HG02588 (cell line): ENCODE measurements around the gene KASH5.

Experiments used
- ATAC-seq: cut with Tn5 transposase; IDR thresholded peaks from one replicate; pipeline ENCODE4 v1.9.1; 2021; ENCODE audit warnings: mild to moderate bottlenecking, moderate library complexity; ENCODE audit not compliant: unreplicated experiment

The KASH5 gene, protein sequence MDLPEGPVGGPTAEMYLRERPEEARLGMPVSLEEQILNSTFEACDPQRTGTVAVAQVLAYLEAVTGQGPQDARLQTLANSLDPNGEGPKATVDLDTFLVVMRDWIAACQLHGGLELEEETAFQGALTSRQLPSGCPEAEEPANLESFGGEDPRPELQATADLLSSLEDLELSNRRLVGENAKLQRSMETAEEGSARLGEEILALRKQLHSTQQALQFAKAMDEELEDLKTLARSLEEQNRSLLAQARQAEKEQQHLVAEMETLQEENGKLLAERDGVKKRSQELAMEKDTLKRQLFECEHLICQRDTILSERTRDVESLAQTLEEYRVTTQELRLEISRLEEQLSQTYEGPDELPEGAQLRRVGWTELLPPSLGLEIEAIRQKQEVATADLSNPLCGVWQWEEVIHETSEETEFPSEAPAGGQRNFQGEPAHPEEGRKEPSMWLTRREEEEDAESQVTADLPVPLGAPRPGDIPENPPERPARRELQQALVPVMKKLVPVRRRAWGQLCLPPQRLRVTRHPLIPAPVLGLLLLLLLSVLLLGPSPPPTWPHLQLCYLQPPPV

DNA sequence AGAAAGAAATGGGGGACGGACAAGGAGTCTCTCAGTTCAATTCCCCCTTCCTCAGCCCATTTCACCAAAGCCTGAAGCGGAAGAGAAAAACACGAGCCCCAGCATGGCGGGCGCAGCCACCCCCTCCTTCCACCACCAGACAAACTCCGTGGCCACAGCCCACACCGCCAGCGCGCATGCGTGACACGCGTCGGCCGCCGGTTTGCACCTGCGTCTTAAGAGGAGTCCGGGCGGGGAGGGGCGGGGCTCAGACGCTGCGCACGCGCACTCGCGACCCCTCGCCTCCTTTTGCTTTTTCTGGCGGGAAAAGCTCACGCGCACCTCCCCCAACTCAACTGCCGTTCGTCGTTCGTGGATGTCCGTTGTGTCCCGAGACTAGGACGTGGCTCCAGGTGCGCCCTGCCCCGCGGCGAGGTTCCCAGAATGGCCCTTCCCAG lies at the start of gene KASH5:
TSS of gene KASH5 (plus strand) at position 314 of the 437 bp plus-strand sequence. CDS start 2,635 bp downstream, outside the sequence.
- ATAC-seq: no peak

DNA sequence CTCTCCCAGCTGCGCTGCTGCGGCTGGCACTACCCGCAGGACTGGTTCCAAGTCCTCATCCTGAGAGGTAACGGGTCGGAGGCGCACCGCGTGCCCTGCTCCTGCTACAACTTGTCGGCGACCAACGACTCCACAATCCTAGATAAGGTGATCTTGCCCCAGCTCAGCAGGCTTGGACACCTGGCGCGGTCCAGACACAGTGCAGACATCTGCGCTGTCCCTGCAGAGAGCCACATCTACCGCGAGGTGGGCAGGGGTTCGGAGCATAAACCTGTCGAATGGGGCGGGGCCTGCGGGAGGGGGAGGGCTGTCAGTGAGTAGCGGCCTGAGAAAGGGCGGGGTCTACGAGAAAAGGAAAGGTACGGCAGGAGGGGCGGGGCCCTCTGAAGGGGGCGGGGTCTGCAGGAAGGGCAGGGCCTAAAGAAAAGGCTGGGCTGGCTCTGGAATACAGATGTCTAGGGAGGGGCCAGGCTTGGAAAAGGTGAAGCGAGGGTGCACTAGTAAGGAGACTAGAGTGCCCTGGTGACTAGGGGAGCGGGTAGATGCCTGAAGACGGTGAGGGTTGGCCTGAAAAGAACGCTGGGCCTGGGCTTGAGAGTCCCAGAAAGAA lies 49.3 kb upstream of the KASH5 start:
- ATAC-seq: no peak

DNA sequence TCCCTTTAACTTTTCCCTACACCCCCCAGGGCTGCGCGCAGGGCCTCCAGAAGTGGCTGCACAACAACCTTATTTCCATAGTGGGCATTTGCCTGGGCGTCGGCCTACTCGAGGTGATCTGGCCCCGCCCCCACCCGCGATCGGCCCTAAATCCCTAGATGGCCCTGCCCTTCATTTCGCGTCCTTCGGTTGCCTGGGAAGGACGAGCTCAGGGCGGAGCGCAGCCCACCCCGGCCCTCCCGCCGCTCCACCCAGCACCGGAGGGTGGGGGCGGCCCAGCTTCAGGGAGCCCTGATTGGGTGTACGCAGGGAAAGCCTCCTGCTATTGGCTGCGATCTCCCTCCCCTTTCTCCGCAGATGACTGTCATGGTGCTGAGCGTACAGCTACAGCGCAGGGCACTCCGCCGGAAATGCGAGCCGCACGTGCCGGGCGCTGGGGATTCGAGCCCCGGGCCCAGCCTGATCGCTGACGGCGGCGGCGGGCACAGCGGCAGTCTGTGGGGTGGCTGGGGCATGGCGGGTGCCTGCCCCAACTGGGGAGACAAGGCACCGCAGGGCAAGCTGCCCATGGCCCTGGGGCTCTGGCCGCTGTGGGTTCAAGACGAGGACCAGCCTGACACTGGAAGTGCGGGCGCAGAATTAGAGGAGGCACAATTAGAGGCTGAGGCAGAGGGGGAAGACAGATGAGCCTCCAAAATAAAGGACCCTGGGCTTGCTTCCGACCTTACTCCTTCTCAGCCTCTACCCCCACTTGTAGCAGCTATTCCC lies 48.6 kb upstream of the KASH5 start:
- ATAC-seq: no peak

DNA sequence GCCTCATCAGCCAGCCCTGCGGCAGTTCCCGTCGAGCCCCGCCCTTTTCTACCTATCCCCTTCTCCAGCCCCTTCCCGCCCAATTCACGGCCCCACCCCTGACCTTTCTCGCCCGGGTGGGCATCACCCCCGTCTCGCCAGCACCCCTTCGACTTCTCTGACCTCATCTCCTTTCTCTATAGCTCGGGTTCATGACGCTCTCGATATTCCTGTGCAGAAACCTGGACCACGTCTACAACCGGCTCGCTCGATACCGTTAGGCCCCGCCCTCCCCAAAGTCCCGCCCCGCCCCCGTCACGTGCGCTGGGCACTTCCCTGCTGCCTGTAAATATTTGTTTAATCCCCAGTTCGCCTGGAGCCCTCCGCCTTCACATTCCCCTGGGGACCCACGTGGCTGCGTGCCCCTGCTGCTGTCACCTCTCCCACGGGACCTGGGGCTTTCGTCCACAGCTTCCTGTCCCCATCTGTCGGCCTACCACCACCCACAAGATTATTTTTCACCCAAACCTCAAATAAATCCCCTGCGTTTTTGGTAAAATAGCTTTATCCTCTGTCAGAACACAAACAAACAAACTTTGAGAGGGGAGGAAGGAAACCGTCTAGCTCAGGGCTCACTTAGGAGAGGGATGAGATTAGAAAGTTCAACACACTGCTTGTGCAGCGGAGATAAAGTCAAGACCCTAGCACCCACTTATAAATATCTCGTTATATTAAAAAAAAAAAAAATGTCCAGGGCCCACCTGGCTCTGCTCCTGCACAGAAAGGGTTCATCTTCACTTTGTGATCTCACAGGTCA lies 47.8 kb upstream of the KASH5 start:
- ATAC-seq: peak; percentile 52

DNA sequence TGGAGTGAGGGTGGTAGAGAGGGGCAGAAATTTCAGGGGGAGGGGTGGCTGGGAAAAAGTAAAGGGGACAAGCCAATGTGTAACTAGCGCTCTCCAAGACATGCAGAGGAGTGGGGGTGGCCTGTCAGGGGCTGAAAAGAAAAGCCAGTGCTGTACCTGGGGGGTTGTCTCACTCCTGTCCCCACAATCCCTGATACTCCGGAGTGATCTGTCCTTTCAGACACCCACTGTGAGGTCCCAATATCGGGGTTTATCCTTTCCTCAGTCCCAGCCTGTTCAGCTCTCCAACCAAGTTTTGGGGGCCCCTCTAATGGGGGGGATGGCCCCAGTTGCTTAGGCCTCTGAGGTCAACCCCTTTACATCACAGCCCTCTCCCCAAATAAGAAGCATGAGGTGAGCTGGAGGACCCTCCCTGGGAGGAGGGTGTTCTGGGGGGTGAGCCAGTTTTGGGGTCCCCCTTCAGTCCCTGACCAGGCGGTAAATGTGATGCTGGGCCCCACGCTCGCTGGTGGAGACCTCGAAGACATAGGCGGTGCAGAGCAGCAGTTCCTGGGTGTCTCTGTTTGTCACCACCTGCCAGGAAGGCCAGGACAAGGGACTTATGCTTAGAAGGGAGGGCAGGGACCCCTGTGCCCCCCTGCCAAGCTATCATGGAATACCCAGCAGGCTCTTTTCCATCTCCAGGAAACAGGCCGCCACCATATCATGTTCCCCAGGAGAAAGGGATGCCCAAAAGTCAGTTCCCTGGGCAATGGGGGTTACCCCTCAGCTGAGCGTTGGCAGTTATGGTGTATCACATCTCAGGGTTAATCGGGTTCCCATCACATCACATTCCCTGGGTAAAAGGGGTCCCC lies 47.0 kb upstream of the KASH5 start:
- no peak for ATAC-seq

DNA sequence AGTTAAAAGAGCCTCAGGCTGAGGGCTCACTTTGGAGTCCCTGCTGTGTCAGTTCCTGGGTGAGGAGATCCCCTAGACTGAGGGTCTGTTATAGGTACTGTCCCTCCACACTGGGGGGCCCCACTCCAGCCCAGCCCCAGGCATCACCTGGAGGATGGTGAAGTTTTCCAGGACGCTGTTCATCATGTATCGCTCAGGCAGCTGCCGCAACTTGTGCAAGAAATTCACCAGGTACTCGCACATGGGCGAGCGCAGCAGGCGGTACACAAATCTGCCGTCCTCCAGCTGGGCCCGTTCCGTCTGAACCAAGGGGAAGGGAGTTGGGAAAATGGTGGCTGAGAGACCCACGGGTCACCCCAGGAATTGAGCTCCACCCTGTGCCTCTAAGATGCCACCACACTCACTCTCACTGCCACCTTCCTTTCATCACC lies 45.7 kb upstream of the KASH5 start:
- ATAC-seq: no peak

DNA sequence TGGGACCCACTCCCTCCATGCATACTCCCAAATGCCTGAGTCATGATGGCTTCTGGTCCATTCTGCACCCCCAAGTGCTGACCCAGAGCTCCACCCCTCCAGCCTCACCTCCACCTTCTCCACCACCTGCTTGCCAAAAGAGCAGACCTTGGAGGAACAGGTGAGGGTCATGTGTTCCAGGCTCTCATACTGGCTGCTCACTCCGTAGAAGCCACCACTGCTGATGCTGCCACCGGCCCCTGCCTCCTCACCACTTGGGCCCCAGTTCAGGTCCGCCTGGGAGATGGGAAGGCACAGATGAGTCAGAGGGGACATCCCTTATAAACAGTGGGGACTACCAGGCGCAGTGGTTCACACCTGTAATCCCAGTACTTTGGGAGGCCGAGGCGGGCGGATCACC lies 44.9 kb upstream of the KASH5 start:
- no peak for ATAC-seq

DNA sequence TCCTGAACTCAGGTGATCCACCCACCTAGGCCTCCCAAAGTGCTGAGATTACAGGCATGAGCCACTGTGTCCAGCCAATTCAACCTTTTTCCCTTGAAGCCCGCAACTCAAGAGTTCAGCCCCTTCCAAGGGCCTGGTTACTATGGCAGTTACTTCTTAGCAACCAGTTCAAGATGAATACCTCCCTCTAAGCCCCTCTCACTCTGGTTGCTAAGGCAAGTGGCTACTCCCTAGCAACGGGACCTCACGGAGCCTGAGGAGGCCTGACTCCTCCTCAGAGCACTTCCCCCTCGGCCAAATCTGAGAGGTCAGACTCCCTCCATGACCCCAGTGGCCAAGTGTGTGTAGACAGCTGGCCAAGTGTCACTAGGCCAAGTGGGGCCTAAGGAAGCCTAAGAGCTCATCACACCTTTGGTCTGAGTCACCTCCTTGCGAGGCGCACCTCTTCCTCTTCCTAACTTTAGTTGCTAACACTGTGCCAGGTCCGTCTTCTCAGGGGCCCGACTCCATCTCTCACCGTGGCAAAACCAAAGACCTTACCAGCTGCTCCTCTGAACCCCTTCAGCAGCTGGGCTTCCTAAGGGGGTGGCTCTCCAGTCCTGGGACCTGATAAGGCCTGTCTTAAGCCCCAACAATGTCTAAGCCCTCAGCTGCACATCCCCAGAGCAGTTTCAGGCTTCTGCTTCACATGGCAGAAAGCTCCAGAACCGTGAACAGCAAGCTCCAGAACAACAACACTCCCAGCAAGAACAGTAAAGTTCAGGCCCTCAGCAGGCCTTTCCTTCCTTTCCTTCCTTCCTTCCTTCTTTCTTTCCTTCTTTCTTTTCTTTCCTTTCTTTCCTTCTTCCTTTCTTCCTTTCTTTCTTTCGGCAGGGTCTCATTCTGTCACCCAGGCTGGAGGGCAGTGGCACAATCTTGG lies 43.3 kb upstream of the KASH5 start:
- no peak for ATAC-seq

DNA sequence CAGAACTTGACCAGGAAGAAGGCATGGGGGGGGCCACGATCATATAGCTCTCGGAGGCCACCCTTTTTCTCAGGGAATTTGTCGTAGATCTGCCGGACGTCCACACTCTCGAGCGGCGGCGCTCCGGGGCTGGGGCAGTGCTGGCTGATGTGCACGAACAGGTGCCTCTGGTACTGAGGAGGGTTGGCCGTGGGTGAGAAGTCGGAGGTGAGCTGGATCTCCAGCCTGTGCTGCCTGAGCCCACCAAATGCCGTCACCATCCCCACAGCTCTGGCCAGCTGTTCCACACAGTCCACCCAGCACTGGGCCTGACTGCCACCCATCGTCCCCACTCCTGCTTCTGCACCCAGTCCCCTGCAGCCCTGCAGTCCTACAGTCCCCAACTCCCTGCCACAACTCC lies 40.9 kb upstream of the KASH5 start:
- ATAC-seq: no peak

DNA sequence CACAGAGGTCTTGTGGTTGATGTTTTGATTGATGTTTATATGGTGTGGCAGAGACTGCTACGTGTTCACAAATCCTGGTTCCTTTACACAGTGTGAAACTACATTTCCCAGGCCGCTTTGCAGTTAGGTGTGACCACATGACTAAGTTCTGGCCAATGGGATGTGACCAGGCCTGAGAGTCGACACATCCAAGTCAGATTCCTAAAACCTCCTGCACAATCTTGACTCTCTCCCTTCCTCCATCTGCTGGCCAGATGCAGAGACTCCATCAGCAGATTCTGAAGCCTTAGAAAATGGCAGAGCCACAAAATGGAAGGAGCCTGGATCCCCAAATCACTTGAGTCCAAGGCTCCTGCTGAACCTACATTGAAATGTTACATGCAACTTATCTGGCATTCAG lies 40.2 kb upstream of the KASH5 start:
- no peak for ATAC-seq

DNA sequence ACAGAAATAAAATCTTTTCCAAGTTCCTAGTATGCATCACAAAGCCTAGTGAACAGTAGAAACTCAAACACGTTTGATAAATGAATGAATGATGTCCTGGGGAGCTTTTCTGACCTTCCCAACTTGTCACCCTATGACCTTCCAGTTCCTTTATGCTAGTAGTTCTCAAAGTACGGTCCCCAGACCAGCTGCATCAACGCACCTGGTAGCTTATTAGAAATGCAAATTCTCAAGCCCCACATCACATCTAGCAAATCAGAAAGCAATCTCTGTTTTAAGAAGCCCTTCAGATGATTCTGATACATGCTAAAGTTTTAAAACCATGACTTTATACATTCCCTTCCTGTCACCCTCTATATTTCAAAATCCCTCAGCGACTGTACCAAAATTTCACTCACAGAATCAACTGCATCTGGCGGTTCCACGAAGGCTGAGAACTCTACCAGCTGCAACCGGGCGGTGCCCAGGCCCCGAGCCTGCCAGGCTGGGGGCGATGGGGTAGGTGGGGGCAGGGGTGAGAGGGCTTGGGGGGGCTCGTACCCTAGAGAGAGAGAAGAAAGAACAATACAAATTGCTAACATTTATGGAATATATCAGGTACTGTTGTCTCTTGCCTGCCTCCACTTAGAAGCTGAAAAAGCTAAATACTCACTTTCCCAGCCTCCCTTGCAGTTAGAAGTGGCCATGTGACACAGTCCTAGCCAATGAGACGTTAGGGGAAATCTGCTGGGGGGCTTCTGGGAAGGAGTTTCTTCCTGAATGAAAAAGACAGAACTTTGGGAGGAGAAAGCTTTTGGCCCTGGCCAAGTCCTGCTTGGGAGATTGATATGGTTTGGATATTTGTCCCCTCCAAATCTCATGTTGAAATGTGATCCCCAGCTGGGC lies 39.5 kb upstream of the KASH5 start:
- ATAC-seq: no peak

DNA sequence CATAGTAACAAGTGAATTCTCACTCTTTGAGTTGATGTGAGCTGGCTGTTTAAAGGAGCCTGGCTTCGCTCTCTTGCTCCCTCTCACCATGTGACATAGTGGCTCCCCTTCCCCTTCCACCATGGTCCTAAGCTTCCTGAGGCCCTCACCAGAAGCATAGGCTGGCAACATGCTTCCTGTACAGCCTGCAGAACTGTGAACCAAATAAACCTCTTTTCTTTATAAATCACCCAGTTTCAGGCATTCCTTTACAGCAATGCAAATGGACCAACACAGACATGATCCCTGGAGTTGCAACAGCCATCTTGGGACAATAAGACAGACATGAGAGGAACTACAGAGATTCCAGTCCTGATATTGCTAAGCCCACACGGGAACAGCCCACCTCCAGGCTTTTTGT lies 38.5 kb upstream of the KASH5 start:
- no peak for ATAC-seq

DNA sequence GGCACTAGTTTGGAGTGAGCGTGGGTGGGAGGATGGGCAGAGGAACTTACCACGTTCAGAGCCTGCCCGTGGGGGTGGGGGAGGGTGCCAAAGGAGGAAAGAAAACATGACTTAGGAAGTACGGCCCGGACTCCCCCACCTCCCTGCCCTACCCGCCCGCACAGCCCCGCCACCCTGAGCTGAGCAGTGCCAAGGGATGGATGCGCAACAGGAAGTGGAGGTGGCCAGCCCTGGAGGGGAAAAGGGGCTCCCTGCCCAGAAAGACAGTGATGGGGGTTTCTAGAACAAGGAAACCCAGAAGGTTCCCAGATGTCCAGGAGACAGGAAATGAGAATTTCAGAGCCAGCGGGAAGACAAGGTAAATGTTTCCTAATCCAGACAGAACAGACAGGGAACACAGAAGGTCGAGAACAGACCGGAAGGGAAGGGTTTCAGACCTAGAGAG lies 32.1 kb upstream of the KASH5 start:
- ATAC-seq: no peak

DNA sequence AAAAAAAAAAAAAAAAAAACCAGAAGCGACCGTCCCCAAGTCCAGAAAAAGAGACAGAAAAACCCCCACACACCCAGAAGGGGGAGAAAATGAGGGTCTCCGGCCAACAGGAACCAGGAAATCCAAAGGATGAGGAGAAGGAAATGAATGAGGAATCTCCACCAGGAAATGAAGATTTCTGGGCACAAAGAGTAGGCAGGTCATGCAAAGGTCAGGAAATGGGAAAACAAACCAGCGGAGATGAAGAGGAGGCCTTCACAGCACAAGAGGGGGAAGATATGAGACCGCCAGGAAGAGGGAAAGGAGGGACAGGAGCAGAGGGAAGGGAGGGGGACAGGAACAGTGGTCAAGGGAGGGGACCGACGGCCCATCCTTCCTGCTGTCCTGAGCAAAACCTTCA lies 31.7 kb upstream of the KASH5 start:
- no peak for ATAC-seq

DNA sequence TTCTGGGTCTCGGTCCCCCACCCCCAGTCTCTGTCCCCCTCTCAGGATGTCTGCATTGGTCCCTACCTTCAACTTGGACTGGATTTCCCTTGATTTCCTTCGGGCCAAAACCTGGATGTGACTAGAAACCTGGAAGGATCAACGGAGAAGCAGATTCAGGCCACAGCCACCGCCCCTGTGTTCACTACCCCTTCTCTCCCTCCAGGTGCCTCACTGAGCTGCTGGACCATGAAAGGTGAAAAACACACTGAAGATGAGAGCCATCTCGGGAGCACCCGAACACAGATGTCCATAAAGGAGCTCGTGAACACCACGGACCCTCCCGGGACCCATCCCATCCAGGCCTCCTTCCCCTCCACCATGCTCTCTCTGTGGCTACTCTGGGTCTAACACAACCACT lies 30.9 kb upstream of the KASH5 start:
- ATAC-seq: no peak

DNA sequence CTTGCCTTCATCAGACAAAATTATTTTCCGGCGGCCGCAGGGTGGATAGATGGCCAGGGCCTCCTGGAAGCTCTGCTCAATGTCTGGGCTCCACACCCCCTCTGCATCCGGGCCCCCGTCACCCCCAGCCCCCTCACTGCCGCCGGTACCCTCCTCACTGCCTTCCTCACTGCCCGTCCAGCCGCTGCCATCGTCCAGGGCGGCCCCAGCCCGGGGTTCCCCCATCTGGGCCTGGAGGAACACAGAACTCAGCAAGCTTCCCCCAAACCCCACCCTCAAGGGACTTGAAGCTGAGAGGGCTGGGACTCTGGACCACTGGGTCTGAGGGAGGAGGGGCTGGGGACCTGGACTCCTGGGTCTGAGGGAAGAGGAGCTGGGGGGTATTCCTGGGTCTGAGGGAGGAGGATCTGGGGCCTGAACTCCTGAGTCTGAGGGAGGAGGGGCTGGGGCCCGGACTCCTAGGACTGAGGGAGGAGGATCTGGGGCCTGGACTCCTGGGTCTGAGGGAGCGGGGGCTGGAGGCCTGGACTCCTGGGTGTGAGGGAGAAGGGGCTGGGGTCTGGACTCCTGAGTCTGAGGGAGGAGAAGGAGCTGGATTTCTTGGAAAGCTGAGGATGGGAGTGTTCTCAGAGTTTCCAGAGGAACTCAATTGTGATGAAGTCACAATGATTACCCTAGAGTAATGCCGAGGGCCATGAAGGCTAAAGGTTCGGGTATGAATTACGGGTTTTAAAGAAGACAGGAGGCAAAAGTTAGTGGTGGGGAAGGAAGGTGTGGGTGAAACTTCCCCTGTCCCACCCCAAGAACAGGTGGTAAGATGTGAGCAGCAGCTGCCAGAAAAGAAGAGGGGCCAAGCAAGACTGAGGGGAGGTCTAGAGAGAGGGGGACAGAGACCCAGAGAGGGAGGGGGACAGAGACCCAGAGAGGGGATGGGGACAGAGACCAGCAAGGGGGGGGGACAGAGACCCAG lies 27.9 kb upstream of the KASH5 start:
- no peak for ATAC-seq
